Measurements from ENCODE around the gene ZNF600.
A peak's percentile ranks its signal among the peaks of the same experiment; 100 is the strongest.
"Not testable (repeated sequence)": the region's sequence is repeated elsewhere in the genome, so short reads cannot be mapped to it uniquely, and the experiment has no call there.

Gene ZNF600

DNA sequence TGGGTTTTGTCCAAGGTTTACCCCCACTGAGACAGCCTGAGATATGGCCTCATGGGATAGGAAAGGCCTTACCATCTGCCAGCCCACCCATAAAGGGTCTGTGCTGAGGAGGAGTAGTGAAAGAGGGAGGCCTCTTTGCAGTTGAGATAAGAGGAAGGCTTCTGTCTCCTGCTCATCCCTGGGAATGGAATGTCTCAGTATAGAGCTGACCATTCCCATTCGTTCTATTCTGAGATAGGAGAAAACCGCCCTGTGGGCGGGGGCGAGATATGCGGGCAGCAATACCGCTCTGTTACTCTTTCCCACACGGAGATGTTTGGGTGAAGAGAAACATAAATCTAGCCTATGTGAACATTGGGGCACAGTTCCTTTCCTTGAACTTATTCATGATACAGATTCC, 45.2 kb downstream of the ZNF600 start:
- DNase-seq, result not testable (repeated sequence)

DNA sequence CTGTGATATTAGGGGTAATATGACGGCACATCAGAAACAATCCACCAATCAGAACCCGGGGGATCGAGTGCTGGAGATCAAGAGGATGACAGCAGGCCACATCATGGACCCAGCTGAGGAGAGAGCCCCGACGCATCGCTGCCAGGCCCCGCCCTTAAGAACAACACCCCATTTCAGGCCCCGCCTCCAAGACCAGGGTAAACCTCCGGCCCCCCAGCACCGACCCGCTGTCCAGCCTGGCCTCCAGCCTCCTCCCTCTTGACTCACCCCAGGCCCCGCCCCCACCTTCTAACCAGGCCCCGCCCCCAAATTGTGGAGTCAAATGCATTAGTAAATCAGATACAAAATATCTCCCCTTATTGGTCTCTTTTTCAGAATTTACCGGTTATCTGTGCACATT, 47.0 kb downstream of the ZNF600 start:
- no peak for DNase-seq

DNA sequence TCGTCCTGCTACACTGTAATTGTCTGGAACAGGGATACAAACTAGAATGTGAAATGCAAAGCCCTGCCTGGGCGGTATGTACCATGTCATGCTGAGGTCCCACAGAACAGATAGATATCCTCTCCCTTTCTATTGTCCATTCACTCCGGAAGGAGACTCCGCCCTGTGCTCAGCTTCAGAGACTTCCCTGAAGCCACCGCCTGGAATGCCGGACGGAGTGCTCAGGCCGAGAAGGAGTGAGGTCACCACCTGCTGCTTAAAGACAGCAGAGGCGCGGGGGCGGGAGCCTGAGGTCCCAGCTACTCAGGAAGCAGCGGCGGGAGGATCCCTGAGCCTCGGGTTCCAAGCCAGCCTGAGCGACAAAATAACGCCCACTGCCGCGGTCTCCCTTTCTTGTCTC, 50.9 kb downstream of the ZNF600 start:
- DNase-seq, result no peak

DNA sequence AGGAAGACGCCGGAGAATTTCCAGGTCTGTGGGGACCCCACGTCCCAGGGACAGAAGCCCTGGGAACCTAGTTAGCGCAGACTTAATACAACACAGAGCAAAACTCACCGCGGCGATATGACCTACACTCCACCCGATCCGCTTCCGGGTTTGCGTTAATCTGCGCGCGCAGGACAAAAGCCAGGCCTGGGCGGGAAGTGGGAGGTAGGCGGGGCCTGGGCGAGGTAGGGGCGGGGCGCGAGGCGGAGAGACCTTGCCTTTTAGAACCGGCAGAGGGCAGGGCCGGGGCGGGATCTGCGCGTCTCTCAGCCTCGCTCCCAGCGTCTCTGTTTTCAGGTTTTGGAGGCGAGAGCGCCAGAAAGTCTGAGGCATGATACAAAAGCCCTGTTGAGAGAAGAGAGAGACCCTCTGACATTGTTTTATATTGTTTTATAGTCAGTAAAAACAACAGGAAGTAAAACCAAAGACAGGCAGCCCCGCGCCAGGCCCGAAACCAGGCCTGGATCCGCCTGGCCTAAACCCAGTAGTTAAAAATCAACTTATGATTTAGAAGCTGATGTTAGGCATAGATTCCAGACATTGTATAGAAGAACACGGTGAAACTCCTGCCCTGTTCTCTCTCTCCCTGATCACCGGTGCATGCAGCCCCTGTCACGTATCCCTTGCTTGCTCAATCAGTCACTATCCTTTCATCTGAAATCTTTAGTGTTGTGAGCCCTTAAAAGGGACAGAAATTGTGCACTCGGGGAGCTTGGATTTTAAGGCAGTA, 51.5 kb downstream of the ZNF600 start, which contains the start of gene ZNF611:
TSS of gene ZNF611 (minus strand) at position 152 of the 769 bp plus-strand sequence. CDS start 19,150 bp downstream, outside the sequence.
- peak; percentile 100 for DNase-seq

DNA sequence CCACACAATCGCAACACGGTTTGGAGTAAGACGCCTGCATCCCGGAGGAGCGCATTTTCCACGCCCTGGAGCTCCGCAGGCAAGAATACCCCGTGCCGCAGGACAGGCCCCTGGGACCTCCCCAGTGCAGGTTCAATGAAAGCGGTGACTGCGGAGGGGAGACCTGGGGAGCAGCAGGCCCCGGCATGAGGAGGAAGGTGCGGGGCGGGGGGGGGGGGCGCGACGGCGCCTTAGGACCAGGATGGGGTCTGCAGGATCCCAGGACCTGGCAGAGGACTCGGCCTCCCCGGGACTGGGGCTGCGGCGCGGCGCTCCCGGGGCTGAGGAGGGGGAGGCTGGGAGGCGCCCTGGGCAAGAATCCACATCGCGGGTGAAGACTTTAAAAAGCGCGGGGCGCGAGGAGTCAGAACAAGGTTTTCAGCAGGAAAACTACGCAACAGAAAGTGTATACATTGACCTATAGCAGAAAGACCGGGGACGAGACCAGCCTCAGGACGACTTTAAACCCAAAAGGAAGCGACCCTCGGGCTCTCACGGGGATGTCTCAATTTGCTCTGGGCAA, 52.2 kb downstream of the ZNF600 start:
- no peak for DNase-seq

DNA sequence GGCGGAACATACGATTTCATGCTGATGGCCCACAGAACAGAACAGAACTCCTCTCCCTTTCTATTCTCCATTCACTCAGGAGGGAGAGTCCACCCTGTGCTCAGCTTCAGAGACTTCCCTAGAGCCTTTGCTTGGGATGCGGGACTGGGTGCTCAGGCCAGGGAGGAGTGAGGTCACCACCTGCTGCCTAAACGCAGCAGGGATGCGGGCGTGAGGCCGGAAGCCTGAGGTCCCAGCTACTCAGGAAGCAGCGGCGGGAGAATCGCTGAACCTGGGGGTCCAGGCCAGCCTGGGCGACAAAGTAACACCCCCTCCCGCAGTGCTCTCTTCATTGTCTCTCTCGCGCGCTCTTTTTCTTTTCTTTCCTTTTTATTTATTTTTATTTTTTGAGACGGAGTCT, 60.5 kb downstream of the ZNF600 start:
- not testable (repeated sequence) for DNase-seq

DNA sequence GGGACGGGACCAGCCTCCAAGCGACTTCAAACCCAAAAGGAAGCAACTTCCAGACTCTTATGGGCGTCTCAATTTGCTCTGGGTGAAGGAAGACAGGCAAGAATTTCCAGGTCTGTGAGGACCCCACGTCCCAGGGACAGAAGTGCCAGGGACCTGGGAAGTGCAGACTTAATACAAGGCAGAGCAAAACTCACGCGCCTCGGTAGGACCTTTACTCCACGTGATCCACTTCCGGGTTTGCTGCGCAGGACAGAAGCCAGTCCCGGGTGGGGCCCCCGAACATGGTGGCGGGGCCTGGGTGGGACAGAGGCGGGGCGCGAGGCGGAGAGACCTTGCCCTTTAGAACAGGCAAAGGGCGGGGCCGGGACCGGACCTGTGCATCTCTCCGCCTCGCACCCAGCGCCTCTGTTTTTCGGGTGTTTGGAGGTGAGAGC, 61.0 kb downstream of the ZNF600 start:
- DNase-seq, result no peak

DNA sequence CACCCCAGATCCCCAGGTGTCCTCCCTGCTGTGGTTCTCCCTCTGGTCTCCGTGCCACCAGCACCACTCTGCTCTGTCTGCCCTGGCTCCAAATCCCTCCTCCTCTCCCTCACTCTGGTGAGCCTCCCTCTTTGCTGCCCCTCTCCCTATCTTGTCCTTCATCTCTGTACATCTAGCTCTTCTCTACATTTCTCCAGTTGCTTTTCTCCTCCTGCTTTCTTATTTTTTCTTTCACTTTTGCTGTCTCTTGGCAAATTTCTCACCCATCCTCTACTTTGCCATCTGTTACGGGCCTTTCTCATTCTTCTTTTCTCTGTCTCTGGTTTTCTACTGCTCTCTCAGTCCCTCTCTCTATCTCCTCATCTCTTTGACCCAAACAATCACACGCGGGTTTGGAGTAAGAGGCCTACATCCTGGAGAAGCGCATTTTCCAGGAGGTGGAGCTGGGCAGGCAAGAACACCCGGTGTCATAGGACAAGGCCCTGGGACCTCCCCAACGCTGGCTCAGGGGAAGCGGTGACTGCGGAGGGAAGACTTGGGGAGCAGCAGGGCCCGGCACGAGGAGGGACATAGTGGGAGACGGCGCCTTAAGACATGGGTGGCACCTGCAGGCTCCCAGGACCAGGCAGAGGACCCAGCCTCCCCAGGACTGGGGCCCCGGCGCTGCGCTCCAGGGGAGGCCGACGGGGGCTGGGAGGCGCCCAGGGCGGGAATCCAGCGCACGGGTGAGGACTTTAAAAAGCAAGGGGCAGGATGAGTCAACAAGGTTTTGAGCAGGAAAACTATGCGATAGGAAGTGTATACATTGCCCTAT, 61.7 kb downstream of the ZNF600 start:
- DNase-seq, result no peak

DNA sequence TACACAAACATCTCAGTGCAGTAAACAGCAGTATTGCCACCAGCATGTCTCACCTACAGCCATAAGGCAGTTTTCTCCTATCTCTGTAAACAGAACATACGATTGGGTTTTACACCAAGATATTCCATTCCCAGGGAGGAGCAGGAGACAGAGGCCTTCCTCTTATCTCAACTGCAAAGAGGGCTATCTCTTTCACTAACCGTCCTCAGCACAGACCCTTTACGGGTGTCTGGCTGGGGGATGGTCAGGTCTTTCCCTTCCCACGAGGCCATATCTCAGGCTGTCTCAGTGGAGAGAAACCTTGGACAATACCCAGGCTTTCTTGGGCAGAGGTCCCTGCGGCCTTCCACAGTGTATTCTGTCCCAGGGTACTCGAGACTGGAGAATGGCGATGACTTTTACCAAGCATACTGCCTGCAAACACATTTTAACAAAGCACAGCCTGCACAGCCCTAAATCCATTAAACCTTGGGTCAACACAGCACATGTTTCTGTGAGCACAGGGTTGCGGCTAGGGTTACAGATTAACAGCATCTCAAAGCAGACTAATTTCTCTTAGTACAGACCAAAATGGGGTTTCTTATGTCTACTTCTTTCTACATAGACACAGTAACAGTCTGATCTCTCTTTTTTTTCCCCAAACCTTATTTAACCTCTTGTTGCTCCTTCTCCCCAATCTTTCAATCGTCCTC, 62.5 kb downstream of the ZNF600 start:
- DNase-seq, result not testable (repeated sequence)

DNA sequence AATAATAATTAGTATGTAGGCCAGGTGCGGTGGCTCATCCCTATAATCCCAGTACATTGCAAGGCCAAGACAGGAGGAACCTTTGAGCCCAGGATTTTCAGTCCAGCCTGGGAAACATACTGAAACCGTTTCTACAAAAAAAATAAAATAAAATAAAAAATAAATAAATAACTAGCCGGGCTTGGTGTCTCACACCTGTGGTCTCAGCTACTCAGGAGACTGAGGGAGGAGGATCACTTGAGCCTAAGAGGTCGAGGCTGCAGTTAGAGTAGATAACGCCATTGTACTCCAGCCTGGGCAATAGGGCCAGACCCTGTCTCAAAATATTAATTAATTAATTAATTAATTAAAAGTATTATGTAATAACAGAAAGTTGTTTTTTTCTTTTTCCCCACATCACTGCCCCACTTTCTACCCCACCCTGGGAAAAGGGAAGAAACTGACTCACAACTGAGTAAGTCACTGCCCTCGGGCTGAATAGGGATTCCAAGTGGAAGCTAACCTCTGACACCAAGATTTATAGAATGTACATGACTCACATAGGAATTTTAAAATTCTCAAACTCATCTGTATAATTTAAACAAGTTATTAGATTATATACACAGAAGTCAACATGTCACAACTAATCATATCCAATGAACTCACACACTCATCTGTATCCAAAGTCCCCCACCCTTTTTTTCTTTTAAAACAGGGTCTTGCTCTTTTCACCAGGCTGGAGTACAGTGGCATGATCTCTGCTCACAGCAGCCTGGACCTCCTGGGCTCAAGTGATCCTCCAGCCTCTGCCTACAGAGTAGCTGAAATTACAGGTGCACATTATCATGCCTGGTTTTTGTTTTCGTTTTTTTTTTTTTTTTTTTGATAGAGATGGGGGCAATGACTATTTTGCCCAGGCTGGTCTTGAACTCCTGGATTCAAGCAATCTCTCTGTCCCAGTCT, 64.3 kb downstream of the ZNF600 start:
- DNase-seq, result no peak

DNA sequence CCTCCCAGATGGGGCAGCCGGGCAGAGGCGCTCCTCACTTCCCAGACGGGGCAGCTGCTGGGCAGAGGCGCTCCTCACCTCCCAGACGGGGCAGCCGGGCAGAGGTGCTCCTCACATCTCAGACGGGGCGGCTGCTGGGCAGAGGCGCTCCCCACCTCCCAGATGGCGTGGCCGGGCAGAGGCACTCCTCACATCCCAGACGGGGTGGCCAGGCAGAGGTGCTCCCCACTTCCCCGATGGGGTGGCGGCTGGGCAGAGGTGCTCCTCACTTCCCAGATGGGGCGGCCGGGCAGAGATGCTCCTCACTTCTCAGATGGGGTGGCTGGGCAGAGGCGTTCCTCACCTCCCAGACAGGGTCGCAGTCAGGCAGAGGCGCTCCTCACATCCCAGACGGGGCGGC, 66.0 kb downstream of the ZNF600 start:
- DNase-seq, result not testable (repeated sequence)

DNA sequence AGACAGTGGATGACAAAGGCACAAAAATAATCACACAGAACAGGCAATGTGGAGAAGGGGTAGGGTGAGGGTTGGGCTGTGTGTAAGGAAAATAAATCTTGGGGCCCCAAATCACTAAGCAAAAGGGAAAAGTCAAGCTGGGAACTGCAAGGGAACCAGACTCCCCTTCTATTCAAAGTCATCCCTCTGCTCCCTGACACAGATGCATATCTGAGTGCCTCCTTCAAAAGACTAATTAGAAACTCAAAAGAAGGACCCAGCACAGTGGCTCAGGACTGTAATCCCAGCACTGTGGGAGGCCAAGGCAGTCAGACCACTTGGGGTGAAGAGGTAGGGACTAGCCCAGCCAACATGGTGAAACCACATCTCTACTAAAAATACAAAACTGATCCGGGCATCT, 70.1 kb downstream of the ZNF600 start:
- DNase-seq, result no peak

DNA sequence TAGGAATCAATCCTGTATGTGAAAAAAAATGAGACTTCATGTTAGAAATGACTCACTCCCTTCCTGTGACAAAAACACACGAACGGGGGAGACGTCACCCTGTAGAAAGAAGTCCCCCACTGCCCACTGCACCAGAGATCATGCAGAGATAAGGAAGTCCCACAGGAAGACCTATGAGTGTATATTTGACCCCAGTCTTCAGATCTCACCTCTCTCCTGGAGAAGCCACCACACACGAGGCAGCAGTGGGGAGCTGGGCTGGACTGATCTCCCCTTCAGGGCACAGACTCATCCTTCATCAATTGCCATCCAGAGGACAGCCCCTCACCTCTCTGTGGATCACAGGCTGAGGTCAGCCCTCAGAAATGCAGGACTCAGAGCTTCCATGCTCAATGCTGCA, 70.7 kb downstream of the ZNF600 start:
- DNase-seq, result not testable (repeated sequence)

DNA sequence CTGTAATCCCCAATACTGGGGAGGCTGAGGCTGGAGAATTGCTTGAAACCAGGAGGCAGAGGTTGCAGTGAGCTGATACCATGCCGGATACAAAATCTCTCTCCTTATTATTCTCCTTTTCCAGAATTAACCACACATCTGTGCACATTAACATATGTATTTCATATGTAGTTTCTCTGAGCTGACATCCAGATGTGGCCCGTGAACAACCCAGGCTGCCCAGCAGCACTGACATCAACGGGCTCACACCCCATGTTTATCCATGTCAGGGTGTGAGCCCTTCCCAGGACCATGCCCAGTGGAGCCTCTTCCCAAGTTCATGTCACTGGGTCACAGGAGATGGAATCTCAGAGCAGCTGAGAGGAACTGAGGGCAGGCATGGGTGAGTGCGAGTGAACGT, 71.3 kb downstream of the ZNF600 start:
- DNase-seq, result not testable (repeated sequence)

Data from activated CD8-positive, alpha-beta memory T cell treated with anti-CD3 and anti-CD28 coated beads for 24 hours (primary cell).